HepG2 (cell line): ENCODE data around the gene GPATCH4. TPM values are rescaled to one million over a fixed set of nuclear protein-coding genes. Genes with fewer than 3 reads are reported as not detected.

ENCODE experiments used
- CHD2 ChIP-seq: IDR thresholded peaks from 2 replicates; pipeline ENCODE4 v1.6.1; 2011; ENCODE audit warnings: low read depth, low read length, improper control_type of control experiment
- DNMT3B ChIP-seq: conservative IDR thresholded peaks from 2 replicates; pipeline ENCODE4 v1.6.1; 2016; ENCODE audit warnings: missing biosample characterization, control low read depth
- ETV6 ChIP-seq: sonication (generic); formaldehyde crosslinking; conservative IDR thresholded peaks from 2 replicates; pipeline ENCODE4 v1.4.0; 2020; ENCODE audit warnings: missing genetic modification reagents
- FLYWCH1 ChIP-seq: sonication (generic); formaldehyde crosslinking; IDR thresholded peaks from 2 replicates; pipeline ENCODE4 v1.8.1; 2023; ENCODE audit warnings: mild to moderate bottlenecking, missing genetic modification reagents
- GATA4 ChIP-seq: sonication (generic); IDR thresholded peaks from 2 replicates; pipeline ENCODE4 v1.6.1; 2016; ENCODE audit warnings: antibody characterized with exemption, low read depth, borderline replicate concordance
- HMGA1 ChIP-seq: sonication (generic); formaldehyde crosslinking; conservative IDR thresholded peaks from 2 replicates; pipeline ENCODE4 v1.4.0; 2020; ENCODE audit warnings: missing genetic modification reagents
- HOXD1 ChIP-seq: sonication (generic); formaldehyde crosslinking; IDR thresholded peaks from 2 replicates; pipeline ENCODE4 v1.5.0; 2020; ENCODE audit warnings: missing genetic modification reagents
- LCORL ChIP-seq, 2 experiments: fragments of 450-650 bp in 1 of 2; sonication (generic) in 1 of 2; formaldehyde crosslinking in 1 of 2; IDR thresholded peaks; 2 replicates each; pipeline versions ENCODE4 v1.5.0 to v1.6.1; 2017 to 2020; ENCODE audit warnings: antibody characterized with exemption in 1 of 2, missing genetic modification reagents in 1 of 2
- MAFF ChIP-seq: IDR thresholded peaks from 2 replicates; pipeline ENCODE4 v1.6.1; 2011; ENCODE audit warnings: low read depth, low read length, improper control_type of control experiment
- NCOA2 ChIP-seq: sonication (generic); formaldehyde crosslinking; IDR thresholded peaks from 2 replicates; pipeline ENCODE4 v1.8.0; 2022; ENCODE audit warnings: inconsistent platforms
- SIN3B ChIP-seq: fragments of 150-350 bp; IDR thresholded peaks from 2 replicates; pipeline ENCODE4 v1.6.1; 2014; ENCODE audit warnings: low read length
- SOX13 ChIP-seq, 3 experiments: fragments of 450-650 bp in 1 of 3; sonication (generic) in 1 of 3; formaldehyde crosslinking in 1 of 3; IDR thresholded peaks in 2 of 3; conservative IDR thresholded peaks in 1 of 3; 2 replicates each; pipeline versions ENCODE4 v1.5.0 to v1.6.1; 2016 to 2020; ENCODE audit warnings: antibody characterized with exemption in 1 of 3, mild to moderate bottlenecking in 1 of 3, missing compliant biosample characterization in 1 of 3, missing genetic modification reagents in 1 of 3, moderate library complexity in 1 of 3
- SRF ChIP-seq: IDR thresholded peaks from 2 replicates; pipeline ENCODE4 v1.6.1; 2011; ENCODE audit warnings: mild to moderate bottlenecking, low read depth, low read length, moderate library complexity
- SSRP1 ChIP-seq: IDR thresholded peaks from 2 replicates; pipeline ENCODE4 v1.6.1; 2016; ENCODE audit warnings: control low read depth
- ZFP1 ChIP-seq: IDR thresholded peaks from 2 replicates; pipeline ENCODE4 v1.6.1; 2016
- ZNF20 ChIP-seq: sonication (generic); formaldehyde crosslinking; IDR thresholded peaks from 2 replicates; pipeline ENCODE4 v1.4.0; 2020; ENCODE audit warnings: mild to moderate bottlenecking, moderate library complexity, missing genetic modification reagents
- ZNF460 ChIP-seq: sonication (generic); formaldehyde crosslinking; IDR thresholded peaks from 2 replicates; pipeline ENCODE4 v1.5.1; 2020; ENCODE audit warnings: missing genetic modification reagents, mild to moderate bottlenecking, borderline replicate concordance
- ZNF737 ChIP-seq: sonication (generic); formaldehyde crosslinking; IDR thresholded peaks from 2 replicates; pipeline ENCODE4 v1.5.0; 2020; ENCODE audit warnings: missing genetic modification reagents, mild to moderate bottlenecking, borderline replicate concordance
- ZNF776 ChIP-seq: sonication (generic); formaldehyde crosslinking; IDR thresholded peaks from 2 replicates; pipeline ENCODE4 v1.4.0; 2020; ENCODE audit warnings: mild to moderate bottlenecking, missing genetic modification reagents
- polyA plus RNA-seq, 8 experiments: library from polyadenylated mRNA; depleted of rRNA in 3 of 8; stranded (reverse) in 7 of 8; unstranded in 1 of 8; fragments of >200 nt; fragmentation: Illumina TruSeq in 4 of 8; extraction: Trizol in 4 of 8; gene quantifications; 2 replicates each; pipeline versions ENCODE4 v1.2.1 to v1.2.3, GENCODE V29; 2011 to 2016; ENCODE audit warnings: low read depth in 4 of 8, missing spikeins in 1 of 8, mixed read lengths in 1 of 8; ENCODE audit not compliant: insufficient read depth in 1 of 8
- total RNA-seq, 5 experiments: library from RNA; depleted of rRNA; stranded (reverse); fragments of >200 nt; fragmentation: Illumina TruSeq; extraction: Trizol; gene quantifications; 2 replicates each; pipeline ENCODE4 v1.2.3, GENCODE V29; 2016; ENCODE audit warnings: low read depth in 1 of 5
- TF ChIP-seq, protein P1 (sequence below): sonication (generic); IDR thresholded peaks from 2 replicates; pipeline ENCODE4 v1.6.1; 2016; ENCODE audit warnings: low read depth, borderline replicate concordance
- TF ChIP-seq, protein P2 (sequence below): fragments of 450-650 bp; IDR thresholded peaks from 2 replicates; pipeline ENCODE4 v1.6.1; 2017
- TF ChIP-seq, protein P3 (sequence below): sonication (generic); formaldehyde crosslinking; IDR thresholded peaks from 2 replicates; pipeline ENCODE4 v1.5.0; 2020; ENCODE audit warnings: missing genetic modification reagents
- TF ChIP-seq, protein P4 (sequence below): sonication (generic); formaldehyde crosslinking; IDR thresholded peaks from 2 replicates; pipeline ENCODE4 v1.8.1; 2022; ENCODE audit warnings: low read depth, mild to moderate bottlenecking, missing genetic modification reagents
- TF ChIP-seq, protein P5 (sequence below): sonication (generic); formaldehyde crosslinking; IDR thresholded peaks from 2 replicates; pipeline ENCODE4 v1.5.0; 2020; ENCODE audit warnings: mild to moderate bottlenecking, missing genetic modification reagents, moderate library complexity

GPATCH4 gene
- total and polyA plus RNA-seq, 2 of the 13 experiments (the other 11 are each of a cell fraction or from before 2014, with no cell fraction given) = 19.2 to 37.9 TPM

DNA sequence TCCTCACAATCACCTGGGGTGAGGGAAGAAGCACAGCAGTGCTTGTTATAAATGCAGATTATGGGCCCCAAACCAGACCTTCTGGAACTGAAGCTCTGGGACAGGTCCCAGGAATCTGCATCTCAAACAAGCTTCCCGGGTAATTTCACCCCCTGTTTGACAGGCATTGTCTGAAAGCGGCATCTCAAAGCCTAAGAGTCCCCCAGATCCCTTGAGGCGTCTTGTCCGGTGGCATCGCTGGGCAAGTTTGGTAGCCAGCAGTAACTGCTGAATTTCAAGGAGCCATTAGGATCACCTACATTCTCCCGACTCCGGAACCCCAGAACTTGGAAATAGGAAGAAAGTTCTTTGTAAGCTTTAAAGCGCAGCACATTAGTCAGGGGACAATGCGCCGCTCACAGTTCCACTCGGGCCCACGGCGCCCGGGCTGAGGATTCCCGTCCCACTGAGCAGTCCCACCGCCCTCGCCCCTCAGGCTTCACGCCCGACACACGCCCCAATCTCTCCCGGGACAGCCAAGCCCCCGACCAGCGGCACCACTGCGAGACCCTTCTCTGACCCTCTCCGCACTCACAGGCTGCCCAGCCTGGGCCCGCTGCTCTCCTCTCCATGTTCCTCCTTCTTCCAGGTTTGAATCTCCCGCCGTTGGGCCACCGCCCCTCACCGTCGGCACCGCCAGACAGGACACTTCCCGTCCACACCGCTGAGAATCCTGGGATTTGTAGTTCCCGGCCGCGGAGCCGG, 29.2 kb downstream of the GPATCH4 start, which contains the start of gene IQGAP3 (continued):
- no peak for TF ChIP-seq GATA4
- TF ChIP-seq HMGA1 (CRISPR knock-in tag) = no peak
- no peak for TF ChIP-seq ZNF776 (CRISPR knock-in tag)
- no peak for TF ChIP-seq ZNF20 (CRISPR knock-in tag)
- no peak for TF ChIP-seq ZNF737 (CRISPR knock-in tag)
- TF ChIP-seq, protein P1, sequence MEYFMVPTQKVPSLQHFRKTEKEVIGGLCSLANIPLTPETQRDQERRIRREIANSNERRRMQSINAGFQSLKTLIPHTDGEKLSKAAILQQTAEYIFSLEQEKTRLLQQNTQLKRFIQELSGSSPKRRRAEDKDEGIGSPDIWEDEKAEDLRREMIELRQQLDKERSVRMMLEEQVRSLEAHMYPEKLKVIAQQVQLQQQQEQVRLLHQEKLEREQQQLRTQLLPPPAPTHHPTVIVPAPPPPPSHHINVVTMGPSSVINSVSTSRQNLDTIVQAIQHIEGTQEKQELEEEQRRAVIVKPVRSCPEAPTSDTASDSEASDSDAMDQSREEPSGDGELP = peak; percentile 40; the same call in 1 of the 2 replicates
- TF ChIP-seq ZFP1 (CRISPR knock-in tag) = no peak
- TF ChIP-seq, protein P2, sequence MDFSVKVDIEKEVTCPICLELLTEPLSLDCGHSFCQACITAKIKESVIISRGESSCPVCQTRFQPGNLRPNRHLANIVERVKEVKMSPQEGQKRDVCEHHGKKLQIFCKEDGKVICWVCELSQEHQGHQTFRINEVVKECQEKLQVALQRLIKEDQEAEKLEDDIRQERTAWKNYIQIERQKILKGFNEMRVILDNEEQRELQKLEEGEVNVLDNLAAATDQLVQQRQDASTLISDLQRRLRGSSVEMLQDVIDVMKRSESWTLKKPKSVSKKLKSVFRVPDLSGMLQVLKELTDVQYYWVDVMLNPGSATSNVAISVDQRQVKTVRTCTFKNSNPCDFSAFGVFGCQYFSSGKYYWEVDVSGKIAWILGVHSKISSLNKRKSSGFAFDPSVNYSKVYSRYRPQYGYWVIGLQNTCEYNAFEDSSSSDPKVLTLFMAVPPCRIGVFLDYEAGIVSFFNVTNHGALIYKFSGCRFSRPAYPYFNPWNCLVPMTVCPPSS = no peak
- TF ChIP-seq NCOA2 (CRISPR knock-in tag) = no peak
- TF ChIP-seq SOX13 (IDR thresholded peaks at IDR 0.05) = no peak
- no peak; a peak in 1 of 4 replicates for TF ChIP-seq SOX13 (CRISPR knock-in tag; conservative IDR thresholded peaks at IDR 0.05 in 1 of 2, IDR thresholded peaks at IDR 0.05 in 1 of 2)
- TF ChIP-seq FLYWCH1 (CRISPR knock-in tag) = no peak
- TF ChIP-seq, protein P3, sequence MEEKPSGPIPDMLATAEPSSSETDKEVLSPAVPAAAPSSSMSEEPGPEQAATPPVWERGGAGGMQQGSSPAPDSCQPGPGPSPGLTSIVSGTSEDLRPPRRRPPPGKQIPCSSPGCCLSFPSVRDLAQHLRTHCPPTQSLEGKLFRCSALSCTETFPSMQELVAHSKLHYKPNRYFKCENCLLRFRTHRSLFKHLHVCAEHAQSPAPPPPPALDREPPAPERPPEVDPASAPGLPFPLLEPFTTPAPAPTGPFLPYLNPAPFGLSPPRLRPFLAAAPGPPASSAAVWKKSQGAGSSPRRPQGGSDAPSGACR (CRISPR knock-in tag) = no peak
- no peak for TF ChIP-seq SSRP1 (CRISPR knock-in tag)
- TF ChIP-seq SIN3B = peak; percentile 99
- no peak for TF ChIP-seq LCORL (IDR thresholded peaks at IDR 0.05)
- no peak for TF ChIP-seq LCORL (CRISPR knock-in tag; IDR thresholded peaks at IDR 0.05)
- no peak for TF ChIP-seq SRF
- TF ChIP-seq, protein P4, sequence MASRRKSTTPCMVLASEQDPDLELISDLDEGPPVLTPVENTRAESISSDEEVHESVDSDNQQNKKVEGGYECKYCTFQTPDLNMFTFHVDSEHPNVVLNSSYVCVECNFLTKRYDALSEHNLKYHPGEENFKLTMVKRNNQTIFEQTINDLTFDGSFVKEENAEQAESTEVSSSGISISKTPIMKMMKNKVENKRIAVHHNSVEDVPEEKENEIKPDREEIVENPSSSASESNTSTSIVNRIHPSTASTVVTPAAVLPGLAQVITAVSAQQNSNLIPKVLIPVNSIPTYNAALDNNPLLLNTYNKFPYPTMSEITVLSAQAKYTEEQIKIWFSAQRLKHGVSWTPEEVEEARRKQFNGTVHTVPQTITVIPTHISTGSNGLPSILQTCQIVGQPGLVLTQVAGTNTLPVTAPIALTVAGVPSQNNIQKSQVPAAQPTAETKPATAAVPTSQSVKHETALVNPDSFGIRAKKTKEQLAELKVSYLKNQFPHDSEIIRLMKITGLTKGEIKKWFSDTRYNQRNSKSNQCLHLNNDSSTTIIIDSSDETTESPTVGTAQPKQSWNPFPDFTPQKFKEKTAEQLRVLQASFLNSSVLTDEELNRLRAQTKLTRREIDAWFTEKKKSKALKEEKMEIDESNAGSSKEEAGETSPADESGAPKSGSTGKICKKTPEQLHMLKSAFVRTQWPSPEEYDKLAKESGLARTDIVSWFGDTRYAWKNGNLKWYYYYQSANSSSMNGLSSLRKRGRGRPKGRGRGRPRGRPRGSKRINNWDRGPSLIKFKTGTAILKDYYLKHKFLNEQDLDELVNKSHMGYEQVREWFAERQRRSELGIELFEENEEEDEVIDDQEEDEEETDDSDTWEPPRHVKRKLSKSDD = peak; percentile 47; the same call in 1 of the 2 replicates
- no peak for TF ChIP-seq DNMT3B
- no peak for TF ChIP-seq HOXD1 (CRISPR knock-in tag)
- TF ChIP-seq, protein P5, sequence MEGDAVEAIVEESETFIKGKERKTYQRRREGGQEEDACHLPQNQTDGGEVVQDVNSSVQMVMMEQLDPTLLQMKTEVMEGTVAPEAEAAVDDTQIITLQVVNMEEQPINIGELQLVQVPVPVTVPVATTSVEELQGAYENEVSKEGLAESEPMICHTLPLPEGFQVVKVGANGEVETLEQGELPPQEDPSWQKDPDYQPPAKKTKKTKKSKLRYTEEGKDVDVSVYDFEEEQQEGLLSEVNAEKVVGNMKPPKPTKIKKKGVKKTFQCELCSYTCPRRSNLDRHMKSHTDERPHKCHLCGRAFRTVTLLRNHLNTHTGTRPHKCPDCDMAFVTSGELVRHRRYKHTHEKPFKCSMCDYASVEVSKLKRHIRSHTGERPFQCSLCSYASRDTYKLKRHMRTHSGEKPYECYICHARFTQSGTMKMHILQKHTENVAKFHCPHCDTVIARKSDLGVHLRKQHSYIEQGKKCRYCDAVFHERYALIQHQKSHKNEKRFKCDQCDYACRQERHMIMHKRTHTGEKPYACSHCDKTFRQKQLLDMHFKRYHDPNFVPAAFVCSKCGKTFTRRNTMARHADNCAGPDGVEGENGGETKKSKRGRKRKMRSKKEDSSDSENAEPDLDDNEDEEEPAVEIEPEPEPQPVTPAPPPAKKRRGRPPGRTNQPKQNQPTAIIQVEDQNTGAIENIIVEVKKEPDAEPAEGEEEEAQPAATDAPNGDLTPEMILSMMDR (CRISPR knock-in tag) = no peak
- no peak for TF ChIP-seq MAFF
- TF ChIP-seq ETV6 (CRISPR knock-in tag) = no peak
- no peak for TF ChIP-seq CHD2
- TF ChIP-seq ZNF460 (CRISPR knock-in tag) = no peak
